ENCODE measurements around the gene ETV1.
A peak's percentile ranks its signal among the peaks of the same experiment; 100 is the strongest.

The ETV1 gene

DNA sequence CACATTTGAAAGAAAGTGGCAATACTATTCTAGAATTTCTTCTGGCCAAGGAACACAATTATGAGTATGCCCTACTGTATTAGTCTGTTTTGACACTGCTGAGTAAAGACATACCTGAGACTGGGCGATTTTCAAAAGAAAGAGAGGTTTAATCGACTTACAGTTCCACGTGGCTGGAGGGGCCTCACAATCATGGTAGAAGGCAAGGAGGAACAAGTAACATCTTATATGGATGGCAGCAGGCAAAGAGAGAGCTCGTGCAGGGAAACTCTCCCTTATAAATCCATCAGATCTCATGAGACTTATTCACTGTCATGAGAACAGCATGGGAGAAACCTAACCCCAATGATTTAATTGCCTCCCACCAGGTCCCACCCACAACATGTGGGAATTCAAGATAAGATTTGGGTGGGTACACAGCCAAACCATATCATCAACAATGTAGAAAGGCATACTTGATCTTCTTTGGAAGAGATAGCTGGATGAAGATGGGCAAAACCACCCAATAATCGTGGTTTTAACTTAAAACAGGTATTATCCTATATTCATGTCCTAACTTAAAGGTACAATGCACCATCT, 113.9 kb downstream of the ETV1 start:
- DNase-seq: no peak

DNA sequence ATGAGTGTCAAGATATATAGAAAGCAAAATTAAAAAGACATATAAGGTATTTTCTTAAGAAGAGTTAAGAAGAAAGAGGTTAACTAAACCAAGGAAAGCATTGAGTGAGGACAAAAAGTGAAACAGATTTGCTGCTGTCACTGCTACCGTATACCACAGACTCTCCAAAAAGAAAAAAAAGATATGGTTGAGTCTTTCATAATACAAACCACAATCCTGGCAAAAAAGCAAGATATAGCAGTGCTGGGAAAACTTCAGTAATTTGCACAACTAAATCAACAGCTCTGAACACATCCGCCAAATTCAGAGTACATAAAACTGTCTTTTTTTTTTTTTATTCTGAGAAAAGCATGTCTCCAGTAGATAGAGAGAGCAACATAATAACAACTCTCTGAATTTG, 114.7 kb downstream of the ETV1 start:
- DNase-seq: no peak

DNA sequence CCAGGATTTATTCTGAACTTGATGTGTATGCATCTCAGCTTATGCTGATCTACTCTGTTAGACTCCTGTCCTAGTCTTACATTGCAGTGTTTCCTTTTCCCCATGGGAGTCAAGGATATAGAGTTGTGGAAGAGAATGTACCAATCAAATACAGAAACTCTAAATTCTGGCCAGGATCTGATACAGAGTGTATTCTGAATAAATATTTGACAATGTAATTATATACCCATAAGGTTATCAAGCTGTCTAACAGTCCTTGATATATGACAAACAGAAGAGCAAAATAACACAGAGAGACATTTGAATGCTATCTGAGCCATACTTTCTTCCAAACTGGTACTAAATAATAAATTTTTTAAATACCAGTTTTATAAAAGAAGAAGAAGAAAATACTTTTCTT, 116.8 kb downstream of the ETV1 start:
- no peak for DNase-seq

DNA sequence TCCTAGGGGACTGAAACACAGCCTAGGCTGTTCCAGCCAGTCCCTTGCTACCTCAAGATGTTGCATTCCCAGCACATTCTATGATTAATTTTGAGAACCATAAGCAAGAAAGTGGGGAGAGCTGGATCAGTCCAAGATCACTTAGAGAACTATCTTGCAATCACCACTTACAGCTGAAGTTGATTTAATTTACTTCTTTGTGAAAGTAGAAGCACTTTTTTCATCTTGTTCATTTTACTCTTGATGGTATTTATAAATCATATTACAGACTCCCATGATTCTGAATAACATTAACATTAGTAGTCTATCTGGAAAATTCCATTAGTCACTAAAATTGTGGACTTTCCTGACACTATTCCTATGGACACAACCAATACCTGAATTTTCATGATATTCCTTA, 118.5 kb downstream of the ETV1 start:
- DNase-seq: no peak

DNA sequence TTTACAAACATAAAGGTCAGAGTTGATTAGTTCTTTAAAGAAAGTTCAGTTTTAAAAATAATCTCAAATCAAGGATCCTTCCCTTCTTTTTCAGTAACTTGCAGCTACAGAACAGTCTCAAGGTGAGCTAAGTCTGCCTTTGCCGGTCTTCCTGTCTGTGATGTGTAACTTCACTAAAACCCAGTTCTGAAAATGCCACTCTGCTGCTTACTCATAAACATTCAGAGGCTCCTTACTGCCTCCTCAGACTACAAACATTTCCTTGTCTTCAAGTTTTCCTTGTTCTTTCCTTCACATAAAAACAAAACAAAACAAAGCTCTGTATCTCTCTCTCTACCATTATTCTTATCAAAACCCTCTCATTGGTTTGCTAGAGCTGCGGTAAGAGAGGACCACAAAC, 128.7 kb downstream of the ETV1 start:
- DNase-seq: no peak

DNA sequence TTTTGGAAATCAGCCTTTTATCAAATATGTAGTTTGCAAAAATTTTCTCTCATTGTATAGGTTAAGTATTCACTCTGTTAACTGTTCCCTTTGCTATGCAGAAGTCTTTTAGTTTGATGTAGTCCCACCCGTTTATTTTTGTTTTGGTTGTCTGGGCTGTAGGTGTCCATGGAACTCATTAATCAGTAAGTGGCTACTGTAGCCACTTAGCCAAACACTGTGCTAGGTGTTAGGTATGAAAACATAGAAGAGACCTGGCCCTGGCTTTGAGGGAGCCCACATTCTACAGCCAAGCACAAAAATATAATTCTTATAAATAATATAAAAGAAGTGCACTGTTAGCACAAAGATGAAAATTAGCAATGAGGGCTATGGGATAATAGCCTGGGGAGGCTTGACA, 133.5 kb downstream of the ETV1 start:
- no peak for DNase-seq

DNA sequence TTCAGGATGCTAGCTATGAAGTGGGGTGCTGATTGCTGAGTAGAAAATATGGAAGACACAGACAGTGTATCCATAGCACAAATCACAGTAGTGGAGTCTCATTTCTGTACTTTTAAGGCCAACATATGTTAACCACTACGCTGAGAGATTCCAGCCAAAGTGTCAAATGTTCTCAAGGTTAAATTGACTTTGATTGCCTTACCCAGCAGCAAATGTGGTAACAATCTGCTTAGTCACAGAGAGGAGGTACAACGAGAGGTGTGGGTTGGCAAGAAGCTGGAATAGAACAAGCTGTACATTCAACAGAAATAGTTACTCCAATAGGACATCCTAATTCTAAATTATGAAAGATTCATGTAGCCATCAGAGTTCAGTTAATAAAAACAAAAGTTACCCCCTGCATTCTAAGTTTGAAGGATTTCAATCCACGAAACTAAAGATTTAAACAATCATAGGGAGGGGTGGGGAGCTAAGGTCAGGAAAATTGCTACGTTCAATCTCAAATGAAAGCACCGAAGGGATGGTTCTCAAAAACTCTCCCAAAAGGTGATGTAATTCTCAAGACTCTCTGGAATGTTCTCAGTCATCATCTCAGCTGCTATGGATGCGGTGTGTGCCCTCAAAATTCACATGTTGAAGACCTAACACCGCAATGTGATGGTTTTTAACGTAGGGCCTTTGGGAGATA, 137.0 kb downstream of the ETV1 start:
- no peak for DNase-seq

DNA sequence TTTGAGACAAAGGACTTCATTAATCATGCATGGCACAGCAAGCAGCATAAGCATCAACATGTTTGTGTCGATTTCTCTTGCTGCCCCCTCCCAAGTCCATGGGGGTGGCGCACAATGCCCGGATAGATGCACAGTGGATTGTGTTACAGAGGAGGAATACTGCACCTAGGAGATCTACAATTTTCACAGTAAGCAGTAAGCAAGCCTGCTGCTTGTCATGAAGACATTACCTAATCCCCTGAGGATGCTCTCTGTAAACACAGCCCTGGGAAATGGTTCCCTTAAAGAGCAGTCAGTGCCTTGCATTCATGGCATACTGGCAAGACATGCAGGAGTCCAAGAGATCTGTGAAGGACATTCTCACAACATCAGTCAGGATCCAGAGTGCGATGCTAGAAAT, 137.7 kb downstream of the ETV1 start:
- DNase-seq: no peak

DNA sequence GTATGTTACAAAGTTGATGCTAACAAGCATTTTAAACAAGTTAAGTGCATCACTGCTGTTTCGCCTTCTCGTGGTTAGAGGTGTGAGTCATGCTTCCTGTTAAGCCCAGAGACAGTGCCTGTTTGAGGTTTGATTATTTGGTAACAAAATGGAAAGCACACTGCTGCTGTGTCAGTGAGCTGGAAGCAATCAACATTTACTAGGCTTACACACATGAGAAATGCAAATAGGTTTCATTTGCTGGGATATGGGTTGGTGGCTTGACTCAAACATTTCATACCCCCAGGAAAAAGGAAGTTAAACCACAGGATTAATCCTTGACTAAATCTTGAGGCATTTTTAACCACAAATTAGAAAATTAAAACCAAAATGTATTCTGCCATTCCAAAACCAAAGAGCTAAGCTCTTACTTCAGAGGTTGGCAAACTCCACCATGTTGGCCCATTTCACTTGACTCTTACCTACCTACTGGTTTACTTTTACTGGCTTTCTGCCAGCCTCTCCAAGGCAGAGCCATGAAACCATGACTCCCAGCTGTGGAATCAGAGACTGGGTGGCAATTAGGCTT, 139.2 kb downstream of the ETV1 start:
- peak; percentile 42 to 52 for DNase-seq

DNA sequence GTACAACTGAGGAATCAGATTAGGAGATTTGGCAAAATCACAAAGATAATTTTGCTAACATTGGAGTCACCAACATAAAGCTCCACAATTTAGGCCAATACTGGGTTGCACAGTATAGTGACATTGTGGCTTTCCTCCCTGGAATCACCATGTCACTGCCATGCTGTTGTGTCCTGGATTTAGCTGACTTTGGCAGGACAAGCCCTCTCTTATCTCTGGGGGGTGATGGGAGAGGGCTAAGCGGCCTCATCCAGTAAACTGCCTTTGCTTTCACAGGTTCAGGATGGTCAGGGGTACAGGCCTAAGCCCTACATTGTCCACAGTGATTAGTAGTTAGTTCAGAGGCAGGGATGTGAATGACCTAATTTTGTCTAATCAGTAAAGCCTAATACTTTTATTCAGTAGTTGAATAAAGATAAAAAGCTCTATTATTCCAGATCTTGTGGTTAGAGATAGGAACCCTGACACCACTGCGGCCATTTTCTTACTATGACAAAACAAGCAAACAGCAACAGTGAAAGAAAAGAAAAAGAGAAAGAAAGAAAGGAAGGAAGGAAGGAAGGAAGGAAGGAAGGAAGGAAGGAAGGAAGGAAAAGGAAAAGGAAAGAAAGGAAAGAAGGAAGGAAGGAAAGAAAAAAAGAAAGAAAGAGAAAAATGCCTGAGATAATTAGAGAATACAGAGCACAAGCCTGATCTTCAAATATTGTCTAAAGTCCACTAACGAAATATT, 140.1 kb downstream of the ETV1 start:
- no peak for DNase-seq

DNA sequence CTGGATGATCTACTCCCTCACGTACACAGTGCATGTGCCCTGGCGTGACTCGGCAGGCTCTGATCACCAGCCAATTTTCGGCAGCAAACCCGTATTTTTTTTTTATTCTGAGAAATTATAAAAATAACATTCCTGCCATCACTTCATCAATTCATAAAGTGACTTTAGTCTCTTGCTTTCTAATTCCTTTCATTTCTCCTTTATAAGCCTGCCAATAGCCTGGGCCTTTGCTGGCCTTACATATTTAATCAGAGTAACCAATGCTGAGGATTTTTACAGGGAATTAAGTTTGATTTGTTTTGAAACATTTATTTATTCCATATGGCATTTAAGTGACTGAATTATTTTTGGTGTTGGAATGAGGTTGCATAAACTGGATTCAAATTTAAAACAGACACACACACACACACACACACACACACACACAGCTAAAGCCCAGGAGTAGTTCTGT, 140.8 kb downstream of the ETV1 start:
- no peak for DNase-seq

DNA sequence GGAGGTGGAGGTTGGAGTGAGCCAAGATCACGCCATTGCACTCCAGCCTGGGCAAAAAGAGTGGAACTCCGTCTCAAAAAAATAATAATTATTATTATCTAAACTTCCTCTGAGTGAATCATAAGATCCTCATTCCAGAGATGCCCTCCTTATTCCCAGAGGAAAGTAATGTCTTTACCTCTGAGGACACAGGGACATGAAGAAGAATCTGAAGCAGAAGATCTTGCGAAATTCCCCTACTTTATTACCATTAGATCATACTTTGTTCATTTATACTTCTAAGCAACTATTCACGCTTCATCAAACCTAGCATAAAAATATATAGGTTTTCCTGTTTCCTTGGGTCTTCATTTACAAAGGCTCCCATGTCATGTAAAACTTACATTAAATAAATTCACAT, 143.1 kb downstream of the ETV1 start:
- DNase-seq: no peak

DNA sequence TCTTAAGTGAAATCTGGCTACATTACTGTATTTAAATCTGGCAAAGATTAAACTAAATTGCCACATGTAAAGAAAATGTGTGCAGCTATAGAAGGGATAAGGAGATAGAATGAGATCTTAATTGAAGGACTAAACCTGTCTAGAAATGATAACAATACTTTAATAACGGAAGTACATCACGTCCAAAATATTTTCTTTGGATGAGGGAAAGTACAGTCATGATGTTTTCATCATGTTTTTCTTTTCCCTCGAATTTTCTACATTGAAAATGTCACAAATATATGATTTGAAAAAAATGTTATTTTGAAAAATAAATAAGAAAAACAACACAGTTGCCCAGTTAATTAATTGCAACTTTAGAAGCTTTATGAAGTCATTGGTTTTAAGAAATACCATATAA, 143.9 kb downstream of the ETV1 start:
- no peak for DNase-seq

DNA sequence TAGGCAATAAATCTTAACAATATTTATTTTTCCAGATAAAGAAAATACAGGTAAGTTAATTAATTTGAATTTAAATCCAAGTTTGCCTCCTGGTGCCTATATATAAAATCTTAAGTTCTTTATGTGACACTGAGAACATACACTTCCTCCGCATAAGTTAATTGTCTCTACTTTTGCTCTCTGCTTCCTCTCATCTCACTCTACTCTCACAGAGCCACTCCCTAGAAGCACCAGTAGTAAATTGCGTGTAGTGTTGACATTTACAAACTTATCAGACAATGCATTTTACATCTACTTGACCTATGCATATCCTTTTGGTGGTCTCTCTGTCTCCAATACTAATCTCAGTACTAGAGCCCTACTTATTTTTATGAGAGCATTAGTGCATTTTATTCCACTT, 144.5 kb downstream of the ETV1 start:
- no peak for DNase-seq

DNA sequence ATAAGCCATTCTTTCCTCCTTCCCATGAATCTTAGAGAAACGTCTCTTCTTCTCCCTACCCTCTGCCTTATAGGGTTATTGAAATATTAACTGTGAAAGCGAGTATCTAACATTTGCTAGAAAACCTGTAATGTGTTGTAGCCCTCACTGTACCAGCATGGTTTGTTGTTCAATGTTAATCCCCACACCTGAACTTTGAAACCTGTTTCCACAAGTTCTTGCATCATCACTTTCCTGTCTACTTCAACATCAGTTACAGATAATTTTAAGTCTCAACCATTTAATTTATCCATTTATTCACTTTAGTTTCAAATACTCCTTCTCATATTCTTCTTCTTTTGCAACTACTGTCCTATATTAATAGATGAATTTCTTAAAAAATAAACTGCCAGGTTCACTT, 148.2 kb downstream of the ETV1 start:
- no peak for DNase-seq
